ENCODE measurements around the gene ARMC7. TPM values are rescaled to one million over a fixed set of nuclear protein-coding genes. Genes with fewer than 3 reads are reported as not detected.

The ARMC7 gene
- total RNA-seq, 4 donors from 2014 or later = 8.2 to 41.1 (median 21.4) TPM

DNA sequence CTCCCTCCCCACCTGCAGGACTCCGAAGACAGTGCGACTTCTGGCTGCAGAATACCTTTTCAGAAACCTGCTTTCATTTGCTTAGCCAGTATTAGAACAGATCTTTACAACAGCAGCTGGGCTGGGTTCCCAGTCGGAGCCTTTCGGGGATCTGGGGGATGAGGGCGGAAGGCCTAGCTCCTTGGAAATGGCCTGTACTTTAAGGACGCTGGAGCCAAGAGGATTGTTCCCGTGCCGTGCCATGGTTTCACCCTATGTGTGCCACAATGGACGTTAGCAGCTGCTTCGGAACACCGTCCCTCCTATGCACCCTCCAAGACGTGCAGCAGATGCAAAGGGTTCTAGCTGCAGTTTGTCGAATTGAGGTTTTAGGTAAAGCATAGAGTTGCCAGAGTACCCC lies 46.6 kb upstream of the ARMC7 start:
- DNase-seq = no peak
- no peak for TF ChIP-seq POLR2A (IDR thresholded peaks at IDR 0.05)
- no peak for TF ChIP-seq CTCF (IDR thresholded peaks at IDR 0.05)
- TF ChIP-seq POLR2AphosphoS5 (IDR thresholded peaks at IDR 0.05) = no peak
- no peak for TF ChIP-seq EP300 (IDR thresholded peaks at IDR 0.05; ENCODE audit: low read depth)
- no peak overlapping the region for H3K4me3 ChIP-seq
- peaks cover 0 to 8% (median 2%) of the 10 kb centered on the region in 4 donors for H3K4me1 ChIP-seq
- 92% methylated on average over 13 of the region's 13 CpGs; no CpG with 5 or more reads in 1 of the 2 donors for WGBS, 2 donors (ENCODE audit: low coverage in 1 of 2)
- in situ Hi-C loops (cut with MboI; ENCODE audit: low pct_ligation_motif_present in 1 of 4, low pct_unique_long_range_greater_than_20kb in 1 of 4, low sequenced_read_pairs in 3 of 4) = no loop called here
- no peak overlapping the region for H3K27ac ChIP-seq
- H3K27me3 ChIP-seq = no peaks in the 10 kb centered on the region
- H3K36me3 ChIP-seq = peaks cover 0 to 26% (median 10%) of the 10 kb centered on the region in 4 donors
- no peaks in the 10 kb centered on the region for H3K9me3 ChIP-seq
- intact Hi-C loops (cut with DNase I; ENCODE audit: low total_unique reads) = no loop called here

GRCh38 chr17:75063626-75064025 lies 46.1 kb upstream of the ARMC7 start:
- no peak for DNase-seq
- in situ Hi-C loops (cut with MboI; ENCODE audit: low pct_ligation_motif_present in 1 of 4, low pct_unique_long_range_greater_than_20kb in 1 of 4, low sequenced_read_pairs in 3 of 4) = no loop called here
- intact Hi-C loops (cut with DNase I; ENCODE audit: low total_unique reads) = no loop called here
- H3K36me3 ChIP-seq = peaks cover 0 to 26% (median 10%) of the 10 kb centered on the region in 4 donors
- TF ChIP-seq POLR2AphosphoS5 (IDR thresholded peaks at IDR 0.05) = no peak
- no peak for TF ChIP-seq EP300 (IDR thresholded peaks at IDR 0.05; ENCODE audit: low read depth)
- TF ChIP-seq CTCF (IDR thresholded peaks at IDR 0.05) = no peak
- no peak for TF ChIP-seq POLR2A (IDR thresholded peaks at IDR 0.05)
- H3K4me3 ChIP-seq = no peak overlapping the region
- H3K27me3 ChIP-seq = no peaks in the 10 kb centered on the region
- H3K9me3 ChIP-seq = no peaks in the 10 kb centered on the region
- no peak overlapping the region for H3K27ac ChIP-seq
- peaks cover 0 to 8% (median 2%) of the 10 kb centered on the region in 4 donors for H3K4me1 ChIP-seq
- WGBS, 2 donors (ENCODE audit: low coverage in 1 of 2) = 89% methylated on average over 1 of the region's 3 CpGs; no CpG with 5 or more reads in 1 of the 2 donors

- H3K27me3 ChIP-seq = no peaks in the 10 kb centered on the region
- no peaks in the 10 kb centered on the region for H3K9me3 ChIP-seq
- H3K4me3 ChIP-seq = no peak overlapping the region
- DNase-seq = no peak
- WGBS, 2 donors (ENCODE audit: low coverage in 1 of 2) = 96 to 97% methylated on average over 6 to 11 of the region's 11 CpGs
- no peak overlapping the region for H3K27ac ChIP-seq
- peaks cover 0 to 26% (median 10%) of the 10 kb centered on the region in 4 donors for H3K36me3 ChIP-seq
- intact Hi-C loops (cut with DNase I; ENCODE audit: low total_unique reads) = no loop called here
- in situ Hi-C loops (cut with MboI; ENCODE audit: low pct_ligation_motif_present in 1 of 4, low pct_unique_long_range_greater_than_20kb in 1 of 4, low sequenced_read_pairs in 3 of 4) = no loop called here
- H3K4me1 ChIP-seq = peaks cover 0 to 8% (median 2%) of the 10 kb centered on the region in 4 donors
- TF ChIP-seq POLR2A (IDR thresholded peaks at IDR 0.05) = no peak
- TF ChIP-seq CTCF (IDR thresholded peaks at IDR 0.05) = no peak
- TF ChIP-seq EP300 (IDR thresholded peaks at IDR 0.05; ENCODE audit: low read depth) = no peak
- no peak for TF ChIP-seq POLR2AphosphoS5 (IDR thresholded peaks at IDR 0.05)
Observed at GRCh38 chr17:75064040-75064439, 45.7 kb upstream of the ARMC7 start.

GRCh38 chr17:75064460-75064859 lies 45.3 kb upstream of the ARMC7 start:
- Histone ChIP-seq H3K4me1 (peaks cover 0 to 8% (median 2%) of the 10 kb centered on the region in 4 donors), H3K27ac (no peak overlapping the region), H3K36me3 (peaks cover 0 to 26% (median 10%) of the 10 kb centered on the region in 4 donors), H3K27me3 (no peaks in the 10 kb centered on the region), H3K9me3 (no peaks in the 10 kb centered on the region), H3K4me3 (no peak overlapping the region)
- intact Hi-C loops (cut with DNase I; ENCODE audit: low total_unique reads) (no loop called here), in situ Hi-C loops (cut with MboI; ENCODE audit: low pct_ligation_motif_present in 1 of 4, low pct_unique_long_range_greater_than_20kb in 1 of 4, low sequenced_read_pairs in 3 of 4) (no loop called here)
- TF ChIP-seq POLR2AphosphoS5 (IDR thresholded peaks at IDR 0.05) = no peak
- WGBS, 2 donors (ENCODE audit: low coverage in 1 of 2) = 85 to 90% methylated on average over 2 to 8 of the region's 8 CpGs
- no peak for DNase-seq
